NT2/D1 (cell line): ENCODE measurements around the gene MDK.

Experiments used
- DNase-seq: peaks from one replicate; pipeline ENCODE4 v3.0.0-alpha.2; 2011; ENCODE audit warnings: low read depth, low spot score
- H3K27me3 ChIP-seq: 2 replicates; pipeline ENCODE4 v1.6.0; 2011; ENCODE audit warnings: mild to moderate bottlenecking; ENCODE audit not compliant: insufficient read length, insufficient read depth
- H3K36me3 ChIP-seq: 2 replicates; pipeline ENCODE4 v1.6.1; 2011; ENCODE audit warnings: mild to moderate bottlenecking, low read length, mixed read lengths; ENCODE audit not compliant: insufficient read depth, insufficient read length
- H3K4me1 ChIP-seq: 2 replicates; pipeline ENCODE4 v1.5.1; 2011; ENCODE audit not compliant: insufficient read depth, insufficient read length
- H3K4me3 ChIP-seq: 2 replicates; pipeline ENCODE4 v1.5.1; 2011; ENCODE audit warnings: low read depth; ENCODE audit not compliant: insufficient read length
- H3K9ac ChIP-seq: 2 replicates; pipeline ENCODE4 v1.6.0; 2011; ENCODE audit warnings: low read depth; ENCODE audit not compliant: insufficient read length
- H3K9me3 ChIP-seq: 2 replicates; pipeline ENCODE4 v1.5.1; 2011; ENCODE audit warnings: mild to moderate bottlenecking, low read length; ENCODE audit not compliant: insufficient read depth
- SUZ12 ChIP-seq: IDR thresholded peaks from 2 replicates; pipeline ENCODE4 v1.6.1; 2011; ENCODE audit not compliant: insufficient read length, insufficient read depth; ENCODE audit errors: extremely low read depth
- YY1 ChIP-seq: IDR thresholded peaks from 2 replicates; pipeline ENCODE4 v1.6.1; 2011; ENCODE audit not compliant: insufficient read length, insufficient read depth
- ZNF274 ChIP-seq: IDR thresholded peaks from 2 replicates; pipeline ENCODE4 v1.6.1; 2011; ENCODE audit warnings: mild to moderate bottlenecking, low read depth, low read length

The MDK gene

GRCh38 chr11:46381048-46381818 is at the start of gene MDK:
MDK (plus strand) TSS chr11:46381669; CDS start chr11:46382058, 389 bp downstream.
- peaks cover 4% of the 10 kb centered on the region for H3K27me3 ChIP-seq
- TF ChIP-seq YY1 (no peak), ZNF274 (no peak), SUZ12 (no peak)
- peak within 1 kb of the TSS; percentile 92 for H3K9ac ChIP-seq
- peaks cover 23% of the 10 kb centered on the region for H3K4me1 ChIP-seq
- H3K9me3 ChIP-seq, result no peaks in the 10 kb centered on the region
- H3K4me3 ChIP-seq, result peak within 1 kb of the TSS; percentile 98
- DNase-seq, result no peak
- H3K36me3 ChIP-seq, result peaks cover 55% of the 10 kb centered on the region

GRCh38 chr11:46332093-46332567 is 49.3 kb upstream of the MDK start:
- Histone ChIP-seq H3K36me3 (no peaks in the 10 kb centered on the region), H3K4me1 (peaks cover 59% of the 10 kb centered on the region), H3K9me3 (no peaks in the 10 kb centered on the region), H3K27me3 (peaks cover 60% of the 10 kb centered on the region), H3K4me3 (peak overlapping the region; percentile 66), H3K9ac (peak overlapping the region; percentile 76)
- no peak for TF ChIP-seq YY1
- TF ChIP-seq SUZ12, result peak; percentile 36
- no peak for TF ChIP-seq ZNF274
- DNase-seq, result no peak

- H3K4me1 ChIP-seq, result peaks cover 63% of the 10 kb centered on the region
- no peaks in the 10 kb centered on the region for H3K9me3 ChIP-seq
- no peak for DNase-seq
- H3K9ac ChIP-seq, result peak overlapping the region; percentile 76
- no peaks in the 10 kb centered on the region for H3K36me3 ChIP-seq
- H3K4me3 ChIP-seq, result peak overlapping the region; percentile 66
- no peak for TF ChIP-seq ZNF274
- no peak for TF ChIP-seq YY1
- peak; percentile 9 for TF ChIP-seq SUZ12
- peaks cover 60% of the 10 kb centered on the region for H3K27me3 ChIP-seq
Measured at GRCh38 chr11:46332568-46333393, 48.7 kb upstream of the MDK start.

- DNase-seq, result no peak
- H3K4me3 ChIP-seq, result peak overlapping the region; percentile 66
- no peaks in the 10 kb centered on the region for H3K9me3 ChIP-seq
- H3K9ac ChIP-seq, result peak overlapping the region; percentile 76
- H3K4me1 ChIP-seq, result peaks cover 65% of the 10 kb centered on the region
- TF ChIP-seq SUZ12 (peak; percentile 58), YY1 (no peak)
- no peaks in the 10 kb centered on the region for H3K36me3 ChIP-seq
- H3K27me3 ChIP-seq, result peaks cover 60% of the 10 kb centered on the region
Measured at GRCh38 chr11:46333394-46333947, 48.0 kb upstream of the MDK start.

- Histone ChIP-seq H3K4me1 (peaks cover 68% of the 10 kb centered on the region), H3K9ac (no peak overlapping the region), H3K27me3 (peaks cover 59% of the 10 kb centered on the region), H3K9me3 (no peaks in the 10 kb centered on the region), H3K4me3 (no peak overlapping the region), H3K36me3 (no peaks in the 10 kb centered on the region)
- DNase-seq, result no peak
- TF ChIP-seq ZNF274, result no peak
- TF ChIP-seq SUZ12, result no peak
- no peak for TF ChIP-seq YY1
Measured at GRCh38 chr11:46334211-46334610, 47.3 kb upstream of the MDK start.

- Histone ChIP-seq H3K4me3 (no peak overlapping the region), H3K9me3 (no peaks in the 10 kb centered on the region), H3K27me3 (peaks cover 48% of the 10 kb centered on the region), H3K4me1 (peaks cover 69% of the 10 kb centered on the region), H3K36me3 (no peaks in the 10 kb centered on the region), H3K9ac (peak overlapping the region; percentile 37)
- DNase-seq, result no peak
- no peak for TF ChIP-seq SUZ12
- TF ChIP-seq ZNF274, result no peak
- TF ChIP-seq YY1, result no peak
Measured at GRCh38 chr11:46335271-46335670, 46.2 kb upstream of the MDK start.
